Sigmoid colon (tissue), 7 donors: ENCODE data around the gene KCNIP3. TPM values are rescaled to one million over a fixed set of nuclear protein-coding genes. Genes with fewer than 3 reads are reported as not detected.

Experiments
- DNase-seq: peaks from one replicate; pipeline ENCODE4 v3.0.0-alpha.2; 2019
- H3K27ac ChIP-seq, 4 donors: fragments of 200-600 bp; sonication (generic); one replicate each; pipeline ENCODE4 v1.5.1; 2016 to 2019; ENCODE audit warnings: mild to moderate bottlenecking in 1 of 4
- H3K27me3 ChIP-seq, 3 donors: fragments of 200-600 bp; sonication (generic); one replicate each; pipeline ENCODE4 v1.5.1; 2019; ENCODE audit warnings: mild to moderate bottlenecking in 1 of 3
- H3K36me3 ChIP-seq, 4 donors: fragments of 200-600 bp; sonication (generic); one replicate each; pipeline ENCODE4 v1.5.1; 2016 to 2019
- H3K4me1 ChIP-seq, 4 donors: fragments of 200-600 bp; sonication (generic); one replicate each; pipeline ENCODE4 v1.5.1; 2017 to 2019
- H3K4me3 ChIP-seq, 4 donors: fragments of 200-600 bp; sonication (generic); one replicate each; pipeline ENCODE4 v1.5.1; 2017 to 2019; ENCODE audit warnings: mild to moderate bottlenecking in 2 of 4, moderate library complexity in 1 of 4
- H3K9me3 ChIP-seq, 4 donors: fragments of 200-600 bp in 3 of 4; sonication (generic) in 3 of 4; one replicate each; pipeline versions ENCODE4 v1.5.1 to v1.6.1; 2013 to 2019
- EP300 ChIP-seq, 4 donors: sonication (generic); formaldehyde crosslinking; IDR thresholded peaks; one replicate each; pipeline ENCODE4 v1.6.1; 2017; ENCODE audit warnings: antibody characterized with exemption in 4 of 4
- POLR2A ChIP-seq, 2 donors: fragments of 450-650 bp; IDR thresholded peaks; one replicate each; pipeline ENCODE4 v1.6.1; 2016; ENCODE audit warnings: antibody characterized with exemption in 2 of 2, mild to moderate bottlenecking in 2 of 2, moderate library complexity in 2 of 2
- POLR2AphosphoS5 ChIP-seq, 4 donors: sonication (generic); formaldehyde crosslinking; IDR thresholded peaks; one replicate each; pipeline ENCODE4 v1.6.1; 2017; ENCODE audit warnings: antibody characterized with exemption in 4 of 4
- WGBS, 2 donors: extraction: QIAGEN DNeasy Blood & Tissue Kit; methylation state at CpG; one replicate each; pipeline ENCODE4 v1.1.7; 2013; 5-methylcytosine and 5-hydroxymethylcytosine counted together
- intact Hi-C: fragments of 100-400 bp; cut with DNase I; formaldehyde crosslinking; loops from one replicate; pipeline ENCODE4 v1.15.1; 2023
- polyA plus RNA-seq, 3 donors: library from polyadenylated mRNA; stranded (reverse); fragments of 200-250 nt; gene quantifications; one replicate each; pipeline ENCODE4 v1.2.3, GENCODE V29; 2013
- total RNA-seq, 4 donors: library from RNA; depleted of rRNA; stranded (reverse); fragments of >200 nt; gene quantifications; one replicate each; pipeline ENCODE4 v1.1.0, GENCODE V29; 2016
- TF ChIP-seq, protein P1 (sequence below), 4 experiments: fragments of 450-650 bp in 3 of 4; fragments of 200-600 bp in 1 of 4; IDR thresholded peaks; one replicate each; pipeline ENCODE4 v1.5.1; 2016 to 2019; ENCODE audit warnings: antibody characterized with exemption in 4 of 4, mild to moderate bottlenecking in 3 of 4, moderate library complexity in 2 of 4
- donor health status: healthy with polysubstance abuse.
- donor health status: Bipolar disorder and iron deficiency.
- donor health status: healthy.

The KCNIP3 gene
- total and polyA plus RNA-seq, 7 donors, result 1.8 to 23.8 (median 11.8) TPM

DNA sequence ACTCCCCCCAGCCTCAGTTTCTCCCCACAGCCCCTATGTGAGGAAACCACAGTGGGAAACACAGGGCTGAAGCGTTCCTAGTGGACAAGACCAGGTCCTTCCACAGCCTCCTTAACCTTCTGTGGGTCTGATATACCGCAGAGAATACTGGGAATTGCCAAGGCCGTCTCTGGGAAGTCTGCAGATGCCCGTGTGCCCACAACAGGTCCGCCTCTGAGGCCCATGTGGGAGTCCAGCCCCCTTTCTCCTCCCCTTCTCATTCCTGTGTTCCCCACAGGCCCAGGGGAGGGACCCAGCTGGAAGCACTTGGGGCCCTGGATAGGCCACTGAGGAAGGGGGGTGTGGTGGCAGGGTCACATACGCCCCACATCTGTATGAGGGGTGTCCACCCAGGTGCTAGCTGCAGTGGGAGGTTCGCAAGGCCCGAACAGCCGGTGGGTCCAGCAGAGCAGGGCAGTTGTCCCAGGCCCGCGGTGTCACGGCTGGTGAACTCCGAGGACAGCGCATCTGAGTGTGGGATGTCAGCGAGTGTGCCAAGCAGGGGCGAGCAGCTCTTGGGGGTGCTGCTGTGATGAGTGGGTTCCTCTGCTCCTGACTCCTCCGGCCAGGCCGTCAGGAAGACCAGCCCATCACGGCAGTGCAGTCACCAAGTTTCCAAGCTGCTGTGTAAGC is 2.4 kb upstream of the KCNIP3 start:
- H3K27me3 ChIP-seq, result peaks cover 0 to 9% (median 0%) of the 10 kb centered on the region in 3 donors
- no peak for TF ChIP-seq POLR2A (IDR thresholded peaks at IDR 0.05)
- TF ChIP-seq POLR2AphosphoS5 (IDR thresholded peaks at IDR 0.05), result no peak
- TF ChIP-seq, protein P1, sequence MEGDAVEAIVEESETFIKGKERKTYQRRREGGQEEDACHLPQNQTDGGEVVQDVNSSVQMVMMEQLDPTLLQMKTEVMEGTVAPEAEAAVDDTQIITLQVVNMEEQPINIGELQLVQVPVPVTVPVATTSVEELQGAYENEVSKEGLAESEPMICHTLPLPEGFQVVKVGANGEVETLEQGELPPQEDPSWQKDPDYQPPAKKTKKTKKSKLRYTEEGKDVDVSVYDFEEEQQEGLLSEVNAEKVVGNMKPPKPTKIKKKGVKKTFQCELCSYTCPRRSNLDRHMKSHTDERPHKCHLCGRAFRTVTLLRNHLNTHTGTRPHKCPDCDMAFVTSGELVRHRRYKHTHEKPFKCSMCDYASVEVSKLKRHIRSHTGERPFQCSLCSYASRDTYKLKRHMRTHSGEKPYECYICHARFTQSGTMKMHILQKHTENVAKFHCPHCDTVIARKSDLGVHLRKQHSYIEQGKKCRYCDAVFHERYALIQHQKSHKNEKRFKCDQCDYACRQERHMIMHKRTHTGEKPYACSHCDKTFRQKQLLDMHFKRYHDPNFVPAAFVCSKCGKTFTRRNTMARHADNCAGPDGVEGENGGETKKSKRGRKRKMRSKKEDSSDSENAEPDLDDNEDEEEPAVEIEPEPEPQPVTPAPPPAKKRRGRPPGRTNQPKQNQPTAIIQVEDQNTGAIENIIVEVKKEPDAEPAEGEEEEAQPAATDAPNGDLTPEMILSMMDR (IDR thresholded peaks at IDR 0.05), result no peak
- TF ChIP-seq EP300 (IDR thresholded peaks at IDR 0.05), result no peak
- 89 to 91% methylated on average over 19 of the region's 19 CpGs for WGBS, 2 donors

DNA sequence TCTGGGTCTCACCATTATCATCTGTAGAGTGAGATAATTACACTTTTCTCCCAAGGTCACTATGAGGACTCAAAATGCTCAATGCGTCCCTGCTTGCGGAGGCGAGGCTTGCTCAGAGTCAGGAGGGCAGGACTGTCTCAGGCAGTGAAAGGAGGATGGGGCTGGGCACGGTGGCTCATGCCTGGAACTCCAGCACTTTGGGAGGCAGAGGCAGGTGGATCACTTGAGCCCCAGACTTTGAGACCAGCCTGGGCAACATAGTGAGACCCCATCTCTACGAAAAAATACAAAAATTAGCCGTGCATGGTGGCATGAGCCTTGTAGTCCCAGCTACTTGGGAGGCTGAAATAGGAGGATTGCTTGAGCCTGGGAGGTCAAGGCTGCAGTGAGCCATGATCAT is 1.8 kb upstream of the KCNIP3 start:
- TF ChIP-seq, protein P1 (IDR thresholded peaks at IDR 0.05), result no peak
- TF ChIP-seq POLR2A (IDR thresholded peaks at IDR 0.05), result no peak
- no peak for TF ChIP-seq EP300 (IDR thresholded peaks at IDR 0.05)
- no peak for TF ChIP-seq POLR2AphosphoS5 (IDR thresholded peaks at IDR 0.05)
- DNase-seq, result no peak
- 80 to 93% methylated on average over 6 of the region's 6 CpGs for whole genome bisulfite sequencing, 2 donors
- no peak overlapping the region for H3K27ac ChIP-seq
- intact Hi-C loops, result no loop called here
- H3K9me3 ChIP-seq, result peaks cover 0 to 10% (median under 1%) of the 10 kb centered on the region in 4 donors
- H3K4me1 ChIP-seq, result peaks cover 0 to 3% (median 0%) of the 10 kb centered on the region in 4 donors
- H3K36me3 ChIP-seq, result no peaks in the 10 kb centered on the region
- H3K27me3 ChIP-seq, result peaks cover 0 to 16% (median 0%) of the 10 kb centered on the region in 3 donors
- no peak overlapping the region for H3K4me3 ChIP-seq

More for the DNA sequence above, 2.4 kb upstream of the KCNIP3 start:
- Histone ChIP-seq H3K27ac (no peak overlapping the region), H3K36me3 (no peaks in the 10 kb centered on the region), H3K4me1 (peaks cover 0 to 3% (median 0%) of the 10 kb centered on the region in 4 donors), H3K9me3 (peaks cover 0 to 12% (median 2%) of the 10 kb centered on the region in 4 donors), H3K4me3 (no peak overlapping the region)
- intact Hi-C loops, result no loop called here
- DNase-seq, result no peak

DNA sequence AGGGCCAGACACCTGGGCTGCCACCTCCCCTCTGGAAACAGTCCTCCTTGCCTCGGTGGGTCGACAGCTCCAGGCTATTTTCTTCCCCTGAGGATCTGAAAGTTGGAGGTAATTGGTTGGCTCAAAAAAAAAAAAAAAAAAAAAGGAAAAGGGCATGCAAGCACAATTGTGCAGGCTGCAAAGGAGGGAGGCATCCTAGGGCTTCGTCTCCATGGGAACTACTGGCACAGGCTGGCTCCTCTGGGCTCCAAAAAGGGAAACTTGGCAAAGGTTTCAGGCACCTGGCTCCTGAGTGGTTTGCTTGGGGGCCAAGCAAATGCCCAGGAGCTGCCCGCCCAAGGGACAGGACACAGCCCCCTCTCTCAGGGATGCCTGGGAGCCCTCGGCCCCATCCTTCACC is 1.1 kb upstream of the KCNIP3 start:
- Histone ChIP-seq H3K4me3 (no peak overlapping the region), H3K9me3 (peaks cover 0 to 7% (median 0%) of the 10 kb centered on the region in 4 donors), H3K36me3 (no peaks in the 10 kb centered on the region), H3K27ac (no peak overlapping the region), H3K27me3 (peaks cover 0 to 22% (median 5%) of the 10 kb centered on the region in 3 donors), H3K4me1 (peaks cover 0 to 3% (median 0%) of the 10 kb centered on the region in 4 donors)
- no peak for DNase-seq
- intact Hi-C loops, result no loop called here
- TF ChIP-seq POLR2A (IDR thresholded peaks at IDR 0.05) (no peak), EP300 (IDR thresholded peaks at IDR 0.05) (no peak), POLR2AphosphoS5 (IDR thresholded peaks at IDR 0.05) (no peak)
- TF ChIP-seq, protein P1 (IDR thresholded peaks at IDR 0.05), result no peak
- WGBS, 2 donors, result 53 to 77% methylated on average over 5 of the region's 5 CpGs

DNA sequence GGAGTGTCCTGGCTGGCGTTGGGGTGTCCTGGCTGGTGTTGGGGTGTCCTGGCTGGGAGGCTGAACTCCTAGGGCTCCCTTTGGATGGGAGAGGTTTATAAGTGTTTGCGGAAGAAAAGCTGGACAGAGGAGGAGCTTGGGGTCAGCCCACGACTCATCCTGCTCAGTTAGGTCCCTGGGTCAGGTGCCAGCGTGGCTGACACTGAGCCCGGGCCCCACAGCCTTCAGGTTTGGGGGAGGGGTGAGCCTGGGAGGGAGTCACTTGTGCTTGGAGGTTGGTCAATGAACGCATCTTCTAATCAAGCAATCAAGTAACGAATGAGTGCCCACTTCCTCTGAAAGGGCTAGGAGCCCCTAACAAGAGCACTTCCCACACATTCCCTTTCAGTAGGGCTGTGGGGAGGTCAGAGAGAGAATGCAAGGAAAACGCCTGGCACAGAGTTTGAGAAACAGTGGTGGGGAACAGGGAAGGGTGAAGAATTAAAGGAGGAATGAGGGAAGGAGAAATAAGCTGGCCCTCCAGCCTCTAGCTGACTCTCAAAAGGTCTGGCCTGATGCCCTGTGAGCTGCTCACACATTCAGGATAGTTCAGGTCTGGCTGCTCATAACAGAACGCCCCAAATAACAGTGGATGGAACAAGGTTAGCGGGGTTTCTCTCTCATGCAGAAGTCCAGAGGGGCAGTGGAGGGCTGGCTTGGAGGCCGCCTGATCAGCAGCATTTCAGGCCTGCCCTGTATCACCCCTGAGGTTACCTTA is 670 bp downstream of the KCNIP3 start:
- H3K27me3 ChIP-seq, result peaks cover 4 to 40% (median 10%) of the 10 kb centered on the region in 3 donors
- no peaks in the 10 kb centered on the region for H3K9me3 ChIP-seq
- no peak overlapping the region for H3K4me3 ChIP-seq
- no peak overlapping the region for H3K27ac ChIP-seq
- TF ChIP-seq, protein P1 (IDR thresholded peaks at IDR 0.05), result no peak
- no peak for TF ChIP-seq EP300 (IDR thresholded peaks at IDR 0.05)
- no peak for TF ChIP-seq POLR2AphosphoS5 (IDR thresholded peaks at IDR 0.05)
- no peak for TF ChIP-seq POLR2A (IDR thresholded peaks at IDR 0.05)
- intact Hi-C loops, result no loop called here
- no peaks in the 10 kb centered on the region for H3K36me3 ChIP-seq
- 42 to 65% methylated on average over 11 of the region's 11 CpGs for WGBS, 2 donors
- DNase-seq, result no peak
- H3K4me1 ChIP-seq, result peaks cover 0 to 3% (median 0%) of the 10 kb centered on the region in 4 donors
